ENCODE measurements around the gene AP3D1. TPM values are rescaled to one million over a fixed set of nuclear protein-coding genes. Genes with fewer than 3 reads are reported as not detected.

The AP3D1 gene
- polyA plus RNA-seq, 3 donors from 2014 or later: 11.7 to 44.5 (median 17.9) TPM

- Mint-ChIP-seq H3K27me3 (ENCODE audit: low read depth in 3 of 3) (no peaks in the 10 kb centered on the region), H3K36me3 (peaks cover 3 to 8% (median 5%) of the 10 kb centered on the region in 3 donors), H3K4me3 (no peak overlapping the region), H3K27ac (no peak overlapping the region), H3K9me3 (no peaks in the 10 kb centered on the region), H3K4me1 (no peaks in the 10 kb centered on the region)
- DNase-seq: no peak
These were observed 28.4 kb downstream of the AP3D1 start for GRCh38 chr19:2122982-2123381.

GRCh38 chr19:2122251-2122650, 29.1 kb downstream of the AP3D1 start:
- no peak for DNase-seq
- Mint-ChIP-seq H3K9me3 (no peaks in the 10 kb centered on the region), H3K4me1 (no peaks in the 10 kb centered on the region), H3K36me3 (peaks cover 3 to 8% (median 5%) of the 10 kb centered on the region in 3 donors), H3K4me3 (no peak overlapping the region), H3K27me3 (ENCODE audit: low read depth in 3 of 3) (no peaks in the 10 kb centered on the region), H3K27ac (no peak overlapping the region)

- Mint-ChIP-seq H3K36me3 (peaks cover 3 to 8% (median 5%) of the 10 kb centered on the region in 3 donors), H3K9me3 (no peaks in the 10 kb centered on the region), H3K27me3 (ENCODE audit: low read depth in 3 of 3) (no peaks in the 10 kb centered on the region), H3K27ac (no peak overlapping the region), H3K4me3 (no peak overlapping the region), H3K4me1 (no peaks in the 10 kb centered on the region)
- no peak for DNase-seq
These were observed 29.8 kb downstream of the AP3D1 start for GRCh38 chr19:2121416-2122051.

GRCh38 chr19:2120821-2121220, 30.5 kb downstream of the AP3D1 start:
- Mint-ChIP-seq H3K9me3 (no peaks in the 10 kb centered on the region), H3K27me3 (ENCODE audit: low read depth in 3 of 3) (no peaks in the 10 kb centered on the region), H3K4me3 (no peak overlapping the region), H3K27ac (no peak overlapping the region), H3K36me3 (peaks cover 3 to 8% (median 5%) of the 10 kb centered on the region in 3 donors), H3K4me1 (no peaks in the 10 kb centered on the region)
- DNase-seq: no peak

- H3K27ac Mint-ChIP-seq: no peak overlapping the region
These were observed 31.2 kb downstream of the AP3D1 start for GRCh38 chr19:2119921-2120785.

GRCh38 chr19:2118438-2118837, 32.9 kb downstream of the AP3D1 start:
- no peaks in the 10 kb centered on the region for H3K27me3 Mint-ChIP-seq (ENCODE audit: low read depth in 3 of 3)
- no peaks in the 10 kb centered on the region for H3K9me3 Mint-ChIP-seq
- H3K27ac Mint-ChIP-seq: no peak overlapping the region
- no peak overlapping the region for H3K4me3 Mint-ChIP-seq
- H3K4me1 Mint-ChIP-seq: peaks cover 5 to 6% of the 10 kb centered on the region in 2 donors
- no peak for DNase-seq
- H3K36me3 Mint-ChIP-seq: peaks cover 3 to 19% (median 14%) of the 10 kb centered on the region in 3 donors

More at GRCh38 chr19:2119921-2120785, 31.2 kb downstream of the AP3D1 start:
- Mint-ChIP-seq H3K36me3 (peaks cover 3 to 12% (median 7%) of the 10 kb centered on the region in 3 donors), H3K27me3 (ENCODE audit: low read depth in 3 of 3) (no peaks in the 10 kb centered on the region), H3K4me1 (no peaks in the 10 kb centered on the region), H3K4me3 (no peak overlapping the region), H3K9me3 (no peaks in the 10 kb centered on the region)
- no peak for DNase-seq

- Mint-ChIP-seq H3K27ac (no peak overlapping the region), H3K27me3 (ENCODE audit: low read depth in 3 of 3) (no peaks in the 10 kb centered on the region), H3K4me3 (no peak overlapping the region), H3K36me3 (peaks cover 6 to 22% (median 17%) of the 10 kb centered on the region in 3 donors), H3K4me1 (peaks cover 10 to 12% of the 10 kb centered on the region in 2 donors), H3K9me3 (no peaks in the 10 kb centered on the region)
- DNase-seq: no peak
These were observed 34.0 kb downstream of the AP3D1 start for GRCh38 chr19:2117215-2117960.

- Mint-ChIP-seq H3K9me3 (no peaks in the 10 kb centered on the region), H3K27me3 (ENCODE audit: low read depth in 3 of 3) (peaks cover 0 to 4% (median 0%) of the 10 kb centered on the region in 3 donors), H3K27ac (no peak overlapping the region), H3K4me3 (no peak overlapping the region), H3K36me3 (peaks cover 8 to 25% (median 19%) of the 10 kb centered on the region in 3 donors), H3K4me1 (peaks cover 15 to 17% of the 10 kb centered on the region in 2 donors)
- DNase-seq: no peak
These were observed 34.9 kb downstream of the AP3D1 start for GRCh38 chr19:2116507-2116906.

- Mint-ChIP-seq H3K9me3 (no peaks in the 10 kb centered on the region), H3K27ac (no peak overlapping the region), H3K4me1 (peaks cover 15 to 17% of the 10 kb centered on the region in 2 donors), H3K4me3 (no peak overlapping the region), H3K27me3 (ENCODE audit: low read depth in 3 of 3) (peaks cover 0 to 4% (median 0%) of the 10 kb centered on the region in 3 donors), H3K36me3 (peaks cover 8 to 25% (median 19%) of the 10 kb centered on the region in 3 donors)
- no peak for DNase-seq
These were observed 35.4 kb downstream of the AP3D1 start for GRCh38 chr19:2115911-2116426.

GRCh38 chr19:2115324-2115723, 36.0 kb downstream of the AP3D1 start:
- H3K27me3 Mint-ChIP-seq (ENCODE audit: low read depth in 3 of 3): peaks cover 0 to 4% (median 0%) of the 10 kb centered on the region in 3 donors
- H3K4me3 Mint-ChIP-seq: no peak overlapping the region
- peaks cover 8 to 25% (median 19%) of the 10 kb centered on the region in 3 donors for H3K36me3 Mint-ChIP-seq
- H3K27ac Mint-ChIP-seq: no peak overlapping the region
- peaks cover 15 to 17% of the 10 kb centered on the region in 2 donors for H3K4me1 Mint-ChIP-seq
- no peak for DNase-seq
- H3K9me3 Mint-ChIP-seq: no peaks in the 10 kb centered on the region

GRCh38 chr19:2114821-2115220, 36.5 kb downstream of the AP3D1 start:
- Mint-ChIP-seq H3K27me3 (ENCODE audit: low read depth in 3 of 3) (peaks cover 0 to 4% (median 0%) of the 10 kb centered on the region in 3 donors), H3K4me1 (peaks cover 15 to 17% of the 10 kb centered on the region in 2 donors), H3K36me3 (peaks cover 8 to 25% (median 19%) of the 10 kb centered on the region in 3 donors), H3K4me3 (no peak overlapping the region), H3K9me3 (no peaks in the 10 kb centered on the region), H3K27ac (no peak overlapping the region)
- no peak for DNase-seq

GRCh38 chr19:2114218-2114617, 37.1 kb downstream of the AP3D1 start:
- peaks cover 15 to 17% of the 10 kb centered on the region in 2 donors for H3K4me1 Mint-ChIP-seq
- H3K27me3 Mint-ChIP-seq (ENCODE audit: low read depth in 3 of 3): peaks cover 0 to 4% (median 0%) of the 10 kb centered on the region in 3 donors
- H3K27ac Mint-ChIP-seq: peak overlapping the region in 2 of 6 donors; percentile 6 to 11
- no peaks in the 10 kb centered on the region for H3K9me3 Mint-ChIP-seq
- H3K4me3 Mint-ChIP-seq: peak overlapping the region in 1 of 5 donors; percentile 4
- DNase-seq: no peak
- peaks cover 8 to 27% (median 19%) of the 10 kb centered on the region in 3 donors for H3K36me3 Mint-ChIP-seq

GRCh38 chr19:2113439-2114211, 37.7 kb downstream of the AP3D1 start:
- Mint-ChIP-seq H3K4me3 (peak overlapping the region in 1 of 5 donors; percentile 4), H3K36me3 (peaks cover 5 to 25% (median 15%) of the 10 kb centered on the region in 3 donors), H3K27ac (peak overlapping the region in 2 of 6 donors; percentile 6 to 11)

More at GRCh38 chr19:2113439-2114211, 37.7 kb downstream of the AP3D1 start:
- H3K9me3 Mint-ChIP-seq: no peaks in the 10 kb centered on the region
- H3K27me3 Mint-ChIP-seq (ENCODE audit: low read depth in 3 of 3): peaks cover 0 to 4% (median 0%) of the 10 kb centered on the region in 3 donors
- H3K4me1 Mint-ChIP-seq: peaks cover 15 to 17% of the 10 kb centered on the region in 2 donors
- no peak for DNase-seq

Measured in immature natural killer cell (primary cell).